ENCODE results near the gene PPIF. TPM values are rescaled to one million over a fixed set of nuclear protein-coding genes. Genes with fewer than 3 reads are reported as not detected.
"Not testable (repeated sequence)": the region's sequence is repeated elsewhere in the genome, so short reads cannot be mapped to it uniquely, and the experiment has no call there.

Gene PPIF
- total RNA-seq, 4 donors from 2014 or later, result 0.26 to 22.6 (median 12.7) TPM

DNA sequence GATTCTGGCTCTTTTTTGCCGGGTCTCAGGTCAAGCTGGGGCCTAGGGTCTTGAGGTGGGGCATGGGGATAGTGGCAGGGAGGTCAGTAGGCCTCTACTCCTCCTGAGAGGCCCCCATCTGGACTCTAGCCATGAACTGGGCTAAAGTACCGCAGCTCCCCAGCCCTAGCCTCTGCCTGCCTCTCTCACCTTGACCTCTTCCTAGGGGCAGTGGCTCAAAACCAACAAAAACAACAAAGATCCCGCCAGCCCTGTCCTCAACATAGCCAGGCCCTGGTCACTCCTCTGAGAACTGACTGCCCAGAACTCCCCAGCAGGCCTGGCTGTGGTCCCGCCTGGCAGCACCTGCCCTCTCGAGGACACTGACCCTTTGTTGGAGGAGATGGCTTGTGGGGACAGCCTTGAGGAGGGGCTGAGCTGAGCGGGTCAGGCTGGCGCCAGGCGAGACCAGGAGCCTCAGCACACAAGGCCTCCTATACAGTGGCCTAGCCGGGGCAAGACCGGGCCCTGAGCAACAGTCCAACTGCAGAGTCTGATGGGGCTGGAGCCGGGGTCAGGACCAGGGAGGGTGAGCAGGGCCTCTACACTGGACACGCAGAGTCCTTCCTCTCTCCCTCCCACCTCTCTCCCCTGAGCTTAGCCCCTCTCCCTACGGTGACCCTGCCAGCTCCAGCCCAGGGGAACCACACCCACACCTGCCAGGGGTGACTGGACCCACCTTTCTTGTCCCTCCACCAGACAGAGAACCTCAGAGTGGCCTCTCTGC, 11.6 kb upstream of the PPIF start:
- no peak for TF ChIP-seq POLR2A (IDR thresholded peaks at IDR 0.05)
- TF ChIP-seq, protein P1, sequence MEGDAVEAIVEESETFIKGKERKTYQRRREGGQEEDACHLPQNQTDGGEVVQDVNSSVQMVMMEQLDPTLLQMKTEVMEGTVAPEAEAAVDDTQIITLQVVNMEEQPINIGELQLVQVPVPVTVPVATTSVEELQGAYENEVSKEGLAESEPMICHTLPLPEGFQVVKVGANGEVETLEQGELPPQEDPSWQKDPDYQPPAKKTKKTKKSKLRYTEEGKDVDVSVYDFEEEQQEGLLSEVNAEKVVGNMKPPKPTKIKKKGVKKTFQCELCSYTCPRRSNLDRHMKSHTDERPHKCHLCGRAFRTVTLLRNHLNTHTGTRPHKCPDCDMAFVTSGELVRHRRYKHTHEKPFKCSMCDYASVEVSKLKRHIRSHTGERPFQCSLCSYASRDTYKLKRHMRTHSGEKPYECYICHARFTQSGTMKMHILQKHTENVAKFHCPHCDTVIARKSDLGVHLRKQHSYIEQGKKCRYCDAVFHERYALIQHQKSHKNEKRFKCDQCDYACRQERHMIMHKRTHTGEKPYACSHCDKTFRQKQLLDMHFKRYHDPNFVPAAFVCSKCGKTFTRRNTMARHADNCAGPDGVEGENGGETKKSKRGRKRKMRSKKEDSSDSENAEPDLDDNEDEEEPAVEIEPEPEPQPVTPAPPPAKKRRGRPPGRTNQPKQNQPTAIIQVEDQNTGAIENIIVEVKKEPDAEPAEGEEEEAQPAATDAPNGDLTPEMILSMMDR (IDR thresholded peaks at IDR 0.05), result no peak
- intact Hi-C loops (cut with DNase I; ENCODE audit: low total_unique reads), result no loop called here
- no peak for DNase-seq
- Histone ChIP-seq H3K4me1 (no peaks in the 10 kb centered on the region), H3K36me3 (no peaks in the 10 kb centered on the region), H3K27ac (no peak overlapping the region), H3K27me3 (no peaks in the 10 kb centered on the region), H3K4me3 (no peak overlapping the region), H3K9me3 (no peaks in the 10 kb centered on the region)

DNA sequence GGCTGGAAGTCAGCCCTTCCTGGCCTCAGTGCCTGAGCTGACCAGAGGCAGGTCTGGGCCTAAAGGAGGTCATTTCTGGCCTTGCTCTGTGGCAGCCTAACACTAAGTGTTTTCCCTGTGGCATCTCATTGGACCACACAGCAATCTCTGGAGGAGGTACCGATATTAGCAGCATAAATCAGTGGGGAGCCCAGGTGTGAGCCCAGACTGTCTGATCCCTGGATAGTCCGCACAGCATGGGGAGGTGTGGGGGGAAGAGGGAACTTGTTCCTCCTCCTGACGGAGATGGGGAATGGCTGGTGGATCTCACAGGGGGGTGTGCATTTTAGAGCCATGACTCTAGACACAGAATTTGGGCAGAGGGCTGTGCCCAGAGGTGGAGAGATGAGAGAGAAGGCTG, 11.0 kb upstream of the PPIF start:
- TF ChIP-seq, protein P1 (IDR thresholded peaks at IDR 0.05), result no peak
- intact Hi-C loops (cut with DNase I; ENCODE audit: low total_unique reads), result no loop called here
- no peak overlapping the region for H3K27ac ChIP-seq

DNA sequence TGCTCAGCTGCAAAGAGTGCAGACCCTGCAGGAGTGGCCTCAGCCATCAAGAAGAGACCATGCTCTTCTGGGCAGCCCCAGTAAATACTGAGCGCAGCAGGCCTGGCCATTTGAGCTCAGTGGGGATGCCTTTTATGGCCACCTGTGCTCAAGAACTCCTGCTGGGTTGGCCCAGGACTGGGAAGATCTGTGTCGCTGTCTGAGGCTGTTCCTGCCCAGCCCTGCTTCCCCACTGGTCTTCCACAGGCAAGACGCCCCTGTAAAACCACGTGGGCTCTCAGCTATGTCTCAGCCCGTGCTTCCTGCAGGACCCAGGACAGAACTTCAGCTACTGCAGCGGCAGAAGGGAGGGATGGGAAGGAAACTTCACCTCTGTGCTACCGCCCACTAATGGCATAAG, 10.5 kb upstream of the PPIF start:
- no peaks in the 10 kb centered on the region for H3K9me3 ChIP-seq
- intact Hi-C loops (cut with DNase I; ENCODE audit: low total_unique reads), result no loop called here
- no peak for DNase-seq
- no peaks in the 10 kb centered on the region for H3K27me3 ChIP-seq
- no peak overlapping the region for H3K27ac ChIP-seq
- H3K4me1 ChIP-seq, result no peaks in the 10 kb centered on the region
- TF ChIP-seq POLR2A (IDR thresholded peaks at IDR 0.05), result no peak
- TF ChIP-seq, protein P1 (IDR thresholded peaks at IDR 0.05), result no peak
- H3K4me3 ChIP-seq, result no peak overlapping the region
- H3K36me3 ChIP-seq, result no peaks in the 10 kb centered on the region

More for the DNA sequence above, 11.0 kb upstream of the PPIF start:
- Histone ChIP-seq H3K27me3 (no peaks in the 10 kb centered on the region), H3K4me3 (no peak overlapping the region), H3K9me3 (no peaks in the 10 kb centered on the region), H3K4me1 (no peaks in the 10 kb centered on the region), H3K36me3 (no peaks in the 10 kb centered on the region)
- DNase-seq, result no peak

DNA sequence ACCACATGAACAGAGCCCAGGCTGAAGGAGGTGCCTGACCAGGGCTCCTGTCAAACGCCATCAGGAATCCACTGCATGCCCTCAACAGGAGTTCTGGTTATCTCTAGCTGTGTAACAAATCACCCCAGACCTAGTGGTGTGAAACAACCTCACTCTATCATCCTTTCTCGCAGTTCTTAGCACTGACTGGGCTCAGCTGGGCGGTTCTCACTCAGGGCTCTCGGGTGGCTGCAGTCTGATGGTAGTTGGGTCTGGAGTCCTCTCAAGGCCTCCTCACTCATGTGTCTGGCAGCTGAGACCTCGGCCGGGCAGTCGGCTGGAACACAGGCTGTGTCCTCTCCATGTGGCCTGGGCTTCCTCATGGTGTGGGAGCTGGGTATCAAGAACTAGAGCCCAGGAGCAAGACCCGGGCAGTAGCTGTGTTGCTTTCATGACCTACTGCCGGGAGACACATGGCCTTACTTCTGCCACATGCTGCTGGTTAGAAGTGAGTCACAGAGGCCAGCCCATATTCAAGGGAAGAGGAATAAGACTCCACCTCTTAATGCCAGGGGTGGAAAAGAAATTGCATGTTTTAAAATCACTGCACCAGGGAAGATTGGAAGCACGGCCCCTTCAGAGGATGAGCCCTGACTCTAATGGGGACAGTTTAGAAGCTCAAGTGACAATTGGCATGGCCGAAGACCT, 9.3 kb upstream of the PPIF start:
- H3K36me3 ChIP-seq; H3K9me3 ChIP-seq; intact Hi-C loops (cut with DNase I; ENCODE audit: low total_unique reads); H3K27me3 ChIP-seq; DNase-seq; H3K4me3 ChIP-seq; H3K4me1 ChIP-seq; H3K27ac ChIP-seq: not testable (repeated sequence)

DNA sequence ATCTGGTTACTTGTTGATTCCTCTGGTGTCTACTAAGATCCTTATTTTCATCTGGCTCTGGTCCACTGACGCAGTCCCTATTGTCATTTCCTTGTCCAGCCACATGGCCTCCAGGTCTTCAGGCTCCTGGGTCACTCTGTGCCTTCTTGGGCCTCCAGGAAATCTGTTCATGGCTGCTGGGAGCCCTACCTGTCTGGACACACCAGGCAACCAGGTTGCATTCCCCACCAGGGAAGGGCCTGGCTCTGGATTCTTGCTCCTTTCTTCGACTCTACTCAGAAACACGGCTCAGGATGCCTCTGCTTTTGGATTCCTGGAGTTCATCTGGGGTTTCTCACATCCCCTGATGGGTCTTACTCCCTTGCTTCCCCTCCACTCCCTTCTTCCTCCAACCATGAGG, 8.0 kb upstream of the PPIF start:
- no peaks in the 10 kb centered on the region for H3K9me3 ChIP-seq
- no peak for DNase-seq
- no peaks in the 10 kb centered on the region for H3K4me1 ChIP-seq
- H3K36me3 ChIP-seq, result no peaks in the 10 kb centered on the region
- H3K27me3 ChIP-seq, result no peaks in the 10 kb centered on the region
- intact Hi-C loops (cut with DNase I; ENCODE audit: low total_unique reads), result no loop called here
- TF ChIP-seq POLR2A (IDR thresholded peaks at IDR 0.05), result no peak
- TF ChIP-seq, protein P1 (IDR thresholded peaks at IDR 0.05), result no peak
- no peak overlapping the region for H3K27ac ChIP-seq
- no peak overlapping the region for H3K4me3 ChIP-seq
